GM12892 (cell line): ENCODE data around the gene PDGFA.

ENCODE experiments used
- POLR2A ChIP-seq: IDR thresholded peaks from 2 replicates; pipeline ENCODE4 v1.6.1; 2011; ENCODE audit warnings: low read depth, low read length, control low read depth
- POLR2AphosphoS5 ChIP-seq: IDR thresholded peaks from 2 replicates; pipeline ENCODE4 v1.6.1; 2011; ENCODE audit warnings: low read depth, low read length, control low read depth
- TAF1 ChIP-seq: IDR thresholded peaks from 2 replicates; pipeline ENCODE4 v1.6.1; 2011; ENCODE audit warnings: low read depth, mild to moderate bottlenecking, control low read depth, low read length, borderline replicate concordance

- TF ChIP-seq POLR2A (no peak), POLR2AphosphoS5 (no peak), TAF1 (no peak)
Observed at GRCh38 chr7:522951-523314, 3.3 kb upstream of the PDGFA start.
